COR-L47 (cell line): ENCODE results near the gene PPIL4.

ENCODE experiments used
- DNase-seq: peaks from one replicate; lab custom pipeline; 2025; lab: John Stamatoyannopoulos, UW

PPIL4 gene

GRCh38 chr6:149545754-149546471 lies at the start of gene PPIL4:
Gene PPIL4 (minus strand): TSS chr6:149546043. CDS start chr6:149546005, 38 bp downstream.
- peak; percentile 74 for DNase-seq

- no peak for DNase-seq
Observed at GRCh38 chr6:149593408-149593807, 47.6 kb upstream of the PPIL4 start.

GRCh38 chr6:149592983-149593382 lies 47.1 kb upstream of the PPIL4 start:
- DNase-seq = no peak

GRCh38 chr6:149586149-149586548 lies 40.3 kb upstream of the PPIL4 start:
- DNase-seq = no peak

GRCh38 chr6:149581349-149581748 lies 35.5 kb upstream of the PPIL4 start:
- no peak for DNase-seq

- DNase-seq = no peak
Observed at GRCh38 chr6:149580880-149581279, 35.0 kb upstream of the PPIL4 start.

- no peak for DNase-seq
Observed at GRCh38 chr6:149567945-149568585, 22.2 kb upstream of the PPIL4 start.

GRCh38 chr6:149567194-149567586 lies 21.3 kb upstream of the PPIL4 start:
- no peak for DNase-seq

- peak; percentile 16 for DNase-seq
Observed at GRCh38 chr6:149566410-149567193, 20.8 kb upstream of the PPIL4 start.

- DNase-seq = peak; percentile 70
Observed at GRCh38 chr6:149565527-149566409, 19.9 kb upstream of the PPIL4 start, which contains the start of gene GINM1. Gene GINM1 (plus strand): TSS chr6:149566375. CDS start chr6:149566415, 40 bp downstream.

- no peak for DNase-seq
Observed at GRCh38 chr6:149563928-149564325, 18.1 kb upstream of the PPIL4 start.

- DNase-seq = no peak
Observed at GRCh38 chr6:149563203-149563927, 17.5 kb upstream of the PPIL4 start.

- DNase-seq = no peak
Observed at GRCh38 chr6:149560736-149561135, 14.9 kb upstream of the PPIL4 start.

GRCh38 chr6:149559389-149559788 lies 13.5 kb upstream of the PPIL4 start:
- DNase-seq = no peak

GRCh38 chr6:149558029-149558428 lies 12.2 kb upstream of the PPIL4 start:
- DNase-seq = no peak

- no peak for DNase-seq
Observed at GRCh38 chr6:149551920-149552319, 6.1 kb upstream of the PPIL4 start.

GRCh38 chr6:149545258-149545753 lies 537 bp downstream of the PPIL4 start:
- no peak for DNase-seq

GRCh38 chr6:149544646-149545257 lies 1.1 kb downstream of the PPIL4 start:
- DNase-seq = no peak

GRCh38 chr6:149541139-149541538 lies 4.7 kb downstream of the PPIL4 start:
- no peak for DNase-seq

- DNase-seq = no peak
Observed at GRCh38 chr6:149534742-149535141, 11.1 kb downstream of the PPIL4 start.
